ENCODE data around the gene UBFD1. TPM values are rescaled to one million over a fixed set of nuclear protein-coding genes. Genes with fewer than 3 reads are reported as not detected.
"Not testable (repeated sequence)": the region's sequence is repeated elsewhere in the genome, so short reads cannot be mapped to it uniquely, and the experiment has no call there.

UBFD1 gene
- total RNA-seq, 1 donor: 137 TPM

- TF ChIP-seq, protein P1, sequence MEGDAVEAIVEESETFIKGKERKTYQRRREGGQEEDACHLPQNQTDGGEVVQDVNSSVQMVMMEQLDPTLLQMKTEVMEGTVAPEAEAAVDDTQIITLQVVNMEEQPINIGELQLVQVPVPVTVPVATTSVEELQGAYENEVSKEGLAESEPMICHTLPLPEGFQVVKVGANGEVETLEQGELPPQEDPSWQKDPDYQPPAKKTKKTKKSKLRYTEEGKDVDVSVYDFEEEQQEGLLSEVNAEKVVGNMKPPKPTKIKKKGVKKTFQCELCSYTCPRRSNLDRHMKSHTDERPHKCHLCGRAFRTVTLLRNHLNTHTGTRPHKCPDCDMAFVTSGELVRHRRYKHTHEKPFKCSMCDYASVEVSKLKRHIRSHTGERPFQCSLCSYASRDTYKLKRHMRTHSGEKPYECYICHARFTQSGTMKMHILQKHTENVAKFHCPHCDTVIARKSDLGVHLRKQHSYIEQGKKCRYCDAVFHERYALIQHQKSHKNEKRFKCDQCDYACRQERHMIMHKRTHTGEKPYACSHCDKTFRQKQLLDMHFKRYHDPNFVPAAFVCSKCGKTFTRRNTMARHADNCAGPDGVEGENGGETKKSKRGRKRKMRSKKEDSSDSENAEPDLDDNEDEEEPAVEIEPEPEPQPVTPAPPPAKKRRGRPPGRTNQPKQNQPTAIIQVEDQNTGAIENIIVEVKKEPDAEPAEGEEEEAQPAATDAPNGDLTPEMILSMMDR (IDR thresholded peaks at IDR 0.05; ENCODE audit: insufficient read depth, low read depth, low read length): no peak
- DNase-seq (ENCODE audit: low read depth): no peak
- no peak overlapping the region for H3K4me3 ChIP-seq (ENCODE audit: low read depth, low read length)
Observed at GRCh38 chr16:23577493-23577892, 20.0 kb downstream of the UBFD1 start.

GRCh38 chr16:23578101-23578830 is 20.7 kb downstream of the UBFD1 start:
- DNase-seq (ENCODE audit: low read depth): peak; percentile 10
- TF ChIP-seq, protein P1 (IDR thresholded peaks at IDR 0.05; ENCODE audit: insufficient read depth, low read depth, low read length): no peak
- H3K4me3 ChIP-seq (ENCODE audit: low read depth, low read length): no peak overlapping the region

- no peak overlapping the region for H3K4me3 ChIP-seq (ENCODE audit: low read depth, low read length)
- DNase-seq (ENCODE audit: low read depth): no peak
- TF ChIP-seq, protein P1 (IDR thresholded peaks at IDR 0.05; ENCODE audit: insufficient read depth, low read depth, low read length): no peak
Observed at GRCh38 chr16:23579371-23579770, 21.8 kb downstream of the UBFD1 start.

DNA sequence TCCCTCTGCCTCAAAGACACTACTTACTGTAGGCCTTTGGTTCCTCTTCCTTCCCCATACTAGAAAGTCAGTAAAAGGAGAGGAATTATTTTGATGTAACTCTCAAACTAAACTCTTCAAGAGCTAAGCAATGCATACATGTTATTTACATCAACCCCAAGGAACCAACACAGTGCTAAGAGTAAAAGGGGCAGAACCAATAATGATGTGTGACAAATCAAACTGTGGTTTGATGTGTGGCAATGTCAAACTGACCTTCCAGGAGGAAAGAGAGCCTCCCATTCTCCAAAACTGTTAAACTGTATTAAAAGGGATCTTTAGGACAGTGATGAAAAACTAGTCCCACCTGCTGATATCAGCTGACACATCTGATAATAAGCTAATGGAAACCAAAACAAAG is 22.9 kb downstream of the UBFD1 start:
- DNase-seq (ENCODE audit: low read depth): no peak
- TF ChIP-seq, protein P1 (IDR thresholded peaks at IDR 0.05; ENCODE audit: insufficient read depth, low read depth, low read length): no peak

DNA sequence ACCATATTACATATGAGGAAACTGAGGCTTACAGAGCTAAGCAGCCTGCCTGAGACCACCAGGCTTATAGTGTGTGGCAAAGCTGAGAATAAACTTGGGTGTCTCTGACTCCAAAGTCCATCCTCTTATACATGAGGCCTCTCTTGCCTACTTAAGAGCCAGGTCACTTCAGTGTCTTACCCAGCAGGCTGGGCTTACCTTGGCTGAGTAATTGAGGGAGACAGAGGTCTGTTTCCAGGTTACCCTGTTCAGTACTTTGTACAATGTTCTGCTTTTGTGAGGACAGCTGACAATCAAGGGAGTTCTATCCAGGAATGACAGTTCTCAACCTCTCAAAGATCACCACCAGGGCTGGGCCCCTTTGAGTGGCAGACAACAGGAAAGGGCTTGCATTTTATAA is 24.2 kb downstream of the UBFD1 start:
- no peak overlapping the region for H3K4me3 ChIP-seq (ENCODE audit: low read depth, low read length)
- no peak for DNase-seq (ENCODE audit: low read depth)
- TF ChIP-seq, protein P1 (IDR thresholded peaks at IDR 0.05; ENCODE audit: insufficient read depth, low read depth, low read length): no peak

More for the DNA sequence above, 22.9 kb downstream of the UBFD1 start:
- no peak overlapping the region for H3K4me3 ChIP-seq (ENCODE audit: low read depth, low read length)

DNA sequence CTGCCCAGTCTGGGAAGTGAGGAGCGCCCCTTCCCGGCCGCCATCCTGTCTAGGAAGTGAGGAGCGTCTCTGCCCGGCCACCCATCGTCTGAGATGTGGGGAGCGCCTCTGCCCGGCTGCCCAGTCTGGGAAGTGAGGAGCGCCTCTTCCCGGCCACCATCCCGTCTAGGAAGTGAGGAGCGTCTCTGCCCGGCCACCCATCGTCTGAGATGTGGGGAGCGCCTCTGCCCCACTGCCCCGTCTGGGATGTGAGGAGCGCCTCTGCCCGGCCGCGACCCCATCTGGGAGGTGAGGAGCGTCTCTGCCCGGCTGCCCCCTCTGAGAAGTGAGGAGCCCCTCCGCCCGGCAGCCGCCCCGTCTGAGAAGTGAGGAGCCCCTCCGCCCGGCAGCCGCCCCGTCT is 25.7 kb downstream of the UBFD1 start:
- not testable (repeated sequence) for H3K4me3 ChIP-seq (ENCODE audit: low read depth, low read length); DNase-seq (ENCODE audit: low read depth)

DNA sequence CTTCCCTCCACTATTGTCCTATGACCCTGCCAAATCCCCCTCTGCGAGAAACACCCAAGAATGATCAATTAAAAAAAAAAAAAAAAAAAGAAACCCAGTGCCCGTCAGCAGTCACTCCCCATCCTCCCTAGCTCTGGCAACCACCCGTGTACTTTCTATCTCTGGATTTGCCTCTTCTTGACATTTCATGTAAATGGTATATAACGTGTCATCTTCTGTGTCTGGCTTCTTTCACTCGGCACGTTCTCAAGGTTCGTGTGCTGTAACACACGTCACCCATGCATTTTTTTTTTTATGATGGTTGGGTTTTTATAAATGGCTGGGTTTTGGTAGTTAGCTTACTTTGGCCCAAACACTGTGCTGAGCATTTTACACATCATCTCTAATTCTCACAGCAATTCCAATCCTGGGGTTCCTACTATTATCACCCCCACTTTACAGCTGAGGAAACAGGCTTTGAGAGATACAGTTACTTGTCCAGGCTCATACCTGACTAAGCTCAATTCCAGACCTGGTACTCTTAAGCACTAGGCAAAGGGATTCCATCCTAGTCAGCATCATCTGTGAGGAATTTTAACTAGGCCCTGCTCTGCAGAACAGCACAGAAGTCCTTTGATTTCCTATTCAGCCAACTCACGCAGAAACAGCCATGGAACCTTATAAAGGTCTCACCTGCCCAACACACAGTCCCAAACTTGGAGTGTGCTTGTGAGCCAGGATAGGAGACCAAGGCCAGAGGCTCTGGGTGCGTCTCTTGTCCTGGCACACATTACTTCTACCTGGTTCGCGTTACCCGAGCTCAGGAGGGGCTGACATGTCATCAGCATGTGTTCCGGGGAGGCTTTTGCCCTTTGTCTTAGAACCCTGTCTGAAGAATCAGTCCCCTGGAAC is 26.9 kb downstream of the UBFD1 start:
- TF ChIP-seq, protein P1 (IDR thresholded peaks at IDR 0.05; ENCODE audit: insufficient read depth, low read depth, low read length): no peak
- no peak overlapping the region for H3K4me3 ChIP-seq (ENCODE audit: low read depth, low read length)
- DNase-seq (ENCODE audit: low read depth): peak; percentile 39
